Rectal smooth muscle tissue (tissue), 1 donor: Measurements from ENCODE around the gene SRC.

Experiments used
- H3K27ac ChIP-seq: one replicate; pipeline ENCODE4 v1.7.0; 2013; ENCODE audit warnings: low read depth, low read length, inconsistent platforms
- H3K27me3 ChIP-seq: one replicate; pipeline ENCODE4 v1.7.0; 2013; ENCODE audit warnings: low read length; ENCODE audit not compliant: control insufficient read depth, insufficient read depth
- H3K36me3 ChIP-seq: one replicate; pipeline ENCODE4 v1.7.0; 2013; ENCODE audit warnings: low read length; ENCODE audit not compliant: control insufficient read depth, insufficient read depth
- H3K4me1 ChIP-seq: one replicate; pipeline ENCODE4 v1.7.0; 2013; ENCODE audit warnings: low read length; ENCODE audit not compliant: control insufficient read depth, insufficient read depth
- H3K4me3 ChIP-seq: one replicate; pipeline ENCODE4 v1.7.0; 2013; ENCODE audit warnings: low read length
- H3K9ac ChIP-seq: one replicate; pipeline ENCODE4 v1.7.0; 2013; ENCODE audit warnings: low read length

The SRC gene

DNA sequence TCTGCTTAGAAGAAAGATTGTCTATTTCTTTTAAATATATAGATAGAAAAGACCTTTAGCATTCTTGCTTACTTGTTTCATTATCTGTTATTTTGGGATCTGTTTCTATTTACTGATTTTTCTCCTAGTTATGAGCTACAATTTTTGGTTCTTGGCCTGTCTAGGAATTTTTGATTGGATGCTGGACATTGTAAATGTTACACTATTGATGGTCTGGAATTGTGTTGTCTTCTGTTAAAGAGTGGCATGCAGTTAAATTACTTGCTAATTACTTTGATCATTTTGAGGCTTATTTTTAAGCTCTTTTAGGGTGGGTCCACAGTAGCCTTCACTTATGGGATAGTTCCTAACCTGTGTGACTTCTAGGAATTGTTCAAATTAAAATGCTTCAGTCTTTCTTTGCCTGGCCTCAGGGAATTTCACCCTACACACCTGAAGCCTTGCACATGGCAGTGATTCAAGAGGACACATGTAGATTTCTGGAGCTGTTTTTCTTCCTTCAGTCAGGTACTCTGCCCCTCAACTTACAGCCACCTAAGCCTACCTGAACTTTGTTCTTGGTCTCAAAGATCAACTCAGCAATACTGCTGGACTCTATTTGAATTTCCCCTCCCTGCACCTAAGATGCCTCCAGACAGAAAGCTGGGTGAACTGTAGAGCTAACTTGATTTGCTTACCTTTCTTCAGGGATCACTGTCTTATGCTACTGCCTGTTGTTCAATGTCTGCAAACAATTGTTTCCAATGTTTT lies 108.9 kb downstream of the SRC start:
- Histone ChIP-seq H3K36me3 (no peaks in the 10 kb centered on the region), H3K4me3 (no peak overlapping the region), H3K4me1 (no peaks in the 10 kb centered on the region), H3K27ac (no peak overlapping the region), H3K9ac (no peak overlapping the region), H3K27me3 (no peaks in the 10 kb centered on the region)
